Stimulated activated CD4-positive, alpha-beta T cell treated with anti-CD3 and anti-CD28 coated beads, Interleukin-12 subunit alpha, Interleukin-12 subunit beta, amount 100 ng/mL, for 24 hours (primary cell): ENCODE data around the gene TFG.

Experiments
- DNase-seq, 2 experiments: peaks; one replicate each; pipeline ENCODE4 v3.0.0-alpha.2; 2020; ENCODE audit warnings: low read depth in 2 of 2

TFG gene

DNA sequence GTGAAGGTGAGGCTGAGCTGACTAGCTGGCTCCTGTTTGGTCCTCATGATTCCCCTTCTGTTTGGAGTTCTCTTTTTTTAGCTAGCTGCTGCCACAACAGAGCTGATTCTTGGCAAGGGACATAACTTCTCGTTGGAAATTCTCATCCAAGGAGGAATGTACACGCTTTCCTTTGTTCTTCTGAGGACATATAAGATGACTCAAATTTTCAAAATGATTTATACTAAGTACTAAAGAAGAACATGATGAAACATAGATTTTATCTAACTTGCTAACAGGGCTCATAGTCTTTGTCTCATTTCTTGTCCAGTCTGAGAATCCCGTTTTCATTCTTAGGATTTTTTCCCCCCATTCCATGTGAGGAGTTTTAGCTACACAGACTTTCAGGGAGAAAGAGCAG lies 2.9 kb upstream of the TFG start:
- DNase-seq, result no peak

- DNase-seq, result no peak
Measured at GRCh38 chr3:100708644-100708988, 678 bp upstream of the TFG start.

DNA sequence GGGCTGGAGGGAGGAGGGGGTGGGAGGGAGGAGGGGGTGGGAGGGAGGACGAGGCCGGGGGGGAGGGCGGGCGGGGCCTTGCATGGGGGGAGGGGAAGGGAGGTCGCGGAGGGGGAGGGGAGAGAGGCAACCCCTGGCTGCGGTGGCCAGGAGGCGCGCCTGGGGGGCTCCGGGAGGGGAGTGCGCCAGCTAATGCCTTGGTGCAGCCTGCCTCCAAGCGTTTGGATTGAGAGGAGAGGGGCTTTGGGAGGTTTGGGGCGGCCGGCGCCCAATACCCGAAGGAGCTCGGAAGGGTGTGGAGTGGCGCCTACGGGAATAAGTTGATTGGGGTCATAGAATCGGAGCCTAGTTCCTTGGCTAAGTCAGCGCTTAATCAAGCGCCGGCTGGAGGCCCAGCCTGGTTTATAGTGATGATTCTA lies 557 bp downstream of the TFG start:
- DNase-seq, result peak in 1 of 2 experiments; percentile 6

GRCh38 chr3:100710261-100710968 lies 1.1 kb downstream of the TFG start:
- peak; percentile 43 to 80 for DNase-seq

GRCh38 chr3:100715176-100715575 lies 5.9 kb downstream of the TFG start:
- DNase-seq, result no peak

- no peak for DNase-seq
Measured at GRCh38 chr3:100717063-100717462, 7.8 kb downstream of the TFG start.

- no peak for DNase-seq
Measured at GRCh38 chr3:100717637-100718487, 8.6 kb downstream of the TFG start.

DNA sequence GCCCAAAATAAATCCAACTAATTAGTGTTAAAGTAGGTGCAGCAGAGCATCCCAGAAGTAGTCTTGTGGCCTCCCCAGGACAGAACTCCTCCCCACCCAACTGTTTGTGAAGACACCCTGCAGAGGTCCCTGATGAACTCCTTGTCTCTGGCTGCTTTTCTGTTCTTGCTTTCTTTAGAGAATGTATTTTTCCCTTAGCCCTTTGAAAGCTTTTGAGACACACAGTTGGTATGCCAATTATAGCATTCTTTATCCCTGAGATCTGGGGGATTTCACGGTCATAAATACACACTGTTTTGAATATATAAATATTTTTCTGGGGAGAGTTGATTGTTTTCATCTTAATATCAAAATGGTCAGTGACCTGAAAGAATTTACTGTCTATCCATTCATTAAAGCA lies 9.8 kb downstream of the TFG start:
- no peak for DNase-seq

- DNase-seq, result no peak
Measured at GRCh38 chr3:100720426-100720825, 11.1 kb downstream of the TFG start.

- DNase-seq, result no peak
Measured at GRCh38 chr3:100725935-100726513, 16.7 kb downstream of the TFG start.

DNA sequence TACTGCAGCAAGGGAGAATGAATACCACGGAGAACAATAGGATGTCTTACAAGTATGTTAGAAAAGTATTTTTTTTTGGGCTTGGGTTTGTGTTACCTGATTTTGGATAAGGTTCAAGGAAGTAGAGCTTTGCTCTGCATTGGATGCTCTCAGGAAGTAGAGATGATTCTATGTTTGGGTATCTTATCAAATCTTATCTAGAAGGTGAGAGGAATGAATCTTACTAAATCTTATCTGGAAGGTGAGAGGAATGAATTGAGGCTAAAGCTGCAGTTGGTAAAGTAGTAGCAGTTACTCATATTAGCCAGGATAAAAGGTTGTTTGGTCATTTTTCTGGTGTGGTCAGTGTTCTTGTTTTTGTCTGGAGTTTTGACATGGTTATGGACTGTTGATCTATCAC lies 17.4 kb downstream of the TFG start:
- DNase-seq, result no peak

DNA sequence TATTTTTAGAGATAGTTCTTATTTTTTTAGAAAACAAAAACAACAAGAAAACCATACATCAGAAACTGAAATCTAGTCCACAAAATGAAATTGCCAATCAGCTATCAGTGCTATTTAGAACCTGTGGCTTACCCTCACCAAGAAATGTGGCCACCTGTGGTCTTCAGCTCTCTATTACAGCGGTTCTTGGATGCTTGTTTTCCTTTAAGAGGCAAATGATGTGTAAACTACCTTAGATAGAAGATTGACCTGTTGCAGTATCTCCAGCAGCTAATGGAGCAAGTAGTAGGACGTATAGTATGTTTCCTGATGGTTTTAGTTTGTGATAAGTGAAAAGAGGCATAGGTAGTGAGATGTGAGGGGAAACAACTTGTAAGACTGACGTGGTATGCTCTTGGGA lies 21.2 kb downstream of the TFG start:
- no peak for DNase-seq

DNA sequence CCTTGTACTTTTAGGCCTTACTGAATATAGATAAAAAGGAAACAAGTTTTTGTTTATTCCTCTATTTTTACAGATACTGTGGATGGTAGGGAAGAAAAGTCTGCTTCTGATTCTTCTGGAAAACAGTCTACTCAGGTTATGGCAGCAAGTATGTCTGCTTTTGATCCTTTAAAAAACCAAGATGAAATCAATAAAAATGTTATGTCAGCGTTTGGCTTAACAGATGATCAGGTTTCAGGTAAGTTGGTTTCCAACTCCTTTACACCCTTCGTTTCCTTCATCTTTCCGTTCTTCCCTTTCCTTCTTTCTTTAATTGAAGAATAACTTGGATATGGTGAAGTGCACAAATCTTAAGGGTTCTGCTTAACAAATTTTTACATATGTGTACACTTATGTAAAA lies 23.1 kb downstream of the TFG start:
- no peak for DNase-seq

DNA sequence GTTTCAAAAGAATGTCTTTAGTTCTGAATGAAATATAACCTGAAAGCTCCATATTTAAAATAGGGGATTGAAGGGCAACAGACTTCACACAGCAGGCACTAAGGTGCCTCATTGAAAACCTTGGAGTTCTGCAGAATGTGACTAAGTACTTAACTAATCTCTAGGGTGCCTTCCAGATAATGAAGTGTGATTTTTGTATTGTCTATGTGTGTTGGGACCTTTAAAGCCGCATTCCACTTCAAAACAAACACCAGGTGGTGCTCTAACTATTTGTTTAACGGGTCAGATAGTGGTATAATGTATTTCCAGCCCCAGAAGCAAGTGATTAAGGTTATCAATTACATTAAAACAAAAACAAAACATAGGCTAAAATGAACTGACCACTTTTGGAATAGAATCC lies 28.0 kb downstream of the TFG start:
- no peak for DNase-seq

DNA sequence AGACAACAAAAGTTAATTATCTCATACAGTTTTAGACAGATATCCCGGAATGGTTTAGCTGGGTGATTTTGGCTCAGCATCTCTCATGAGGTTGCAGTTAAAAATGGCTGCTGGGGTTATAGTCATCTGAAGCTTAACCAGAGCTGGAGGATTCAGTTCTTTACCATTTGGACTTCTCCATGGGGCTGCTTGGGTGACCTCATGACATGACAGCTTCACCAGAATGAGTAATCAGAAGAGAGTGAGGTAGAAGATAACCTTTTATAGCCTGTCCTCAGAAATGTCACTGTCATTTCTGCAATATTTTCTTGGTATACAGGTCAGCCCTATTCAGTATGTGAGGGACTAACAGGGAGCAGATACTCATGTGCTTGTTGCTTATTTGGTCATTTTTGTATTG lies 30.9 kb downstream of the TFG start:
- no peak for DNase-seq

GRCh38 chr3:100743535-100743934 lies 34.2 kb downstream of the TFG start:
- DNase-seq, result no peak

GRCh38 chr3:100744671-100745070 lies 35.4 kb downstream of the TFG start:
- DNase-seq, result no peak

- no peak for DNase-seq
Measured at GRCh38 chr3:100745617-100746016, 36.3 kb downstream of the TFG start.

DNA sequence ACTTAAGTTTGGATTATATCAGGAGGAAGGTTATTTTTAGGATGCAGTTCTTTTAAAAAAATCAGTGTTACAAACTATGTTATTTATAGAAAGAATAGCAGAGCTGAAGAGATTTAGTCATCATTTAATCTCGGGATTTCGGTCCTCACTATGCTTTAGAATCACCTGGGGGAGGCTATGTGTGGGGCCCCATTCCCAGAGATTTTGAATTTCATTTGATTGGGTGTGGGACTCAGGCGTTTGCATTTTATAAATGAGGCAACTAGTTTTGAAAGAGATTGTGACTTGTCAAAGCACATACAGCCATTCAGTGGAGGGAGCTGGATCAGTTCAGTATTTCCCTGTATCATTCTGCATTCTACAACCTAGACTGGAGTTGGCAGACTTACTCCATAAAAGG lies 36.8 kb downstream of the TFG start:
- no peak for DNase-seq

DNA sequence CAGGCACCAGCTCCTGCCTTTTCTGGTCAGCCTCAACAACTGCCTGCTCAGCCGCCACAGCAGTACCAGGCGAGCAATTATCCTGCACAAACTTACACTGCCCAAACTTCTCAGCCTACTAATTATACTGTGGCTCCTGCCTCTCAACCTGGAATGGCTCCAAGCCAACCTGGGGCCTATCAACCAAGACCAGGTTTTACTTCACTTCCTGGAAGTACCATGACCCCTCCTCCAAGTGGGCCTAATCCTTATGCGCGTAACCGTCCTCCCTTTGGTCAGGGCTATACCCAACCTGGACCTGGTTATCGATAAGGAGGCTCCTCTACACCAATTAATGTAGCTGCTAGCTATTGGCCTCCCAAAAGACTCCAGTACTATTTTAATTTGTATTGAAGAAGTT lies 38.9 kb downstream of the TFG start:
- DNase-seq, result no peak

- no peak for DNase-seq
Measured at GRCh38 chr3:100748967-100749366, 39.7 kb downstream of the TFG start.

GRCh38 chr3:100753846-100754245 lies 44.6 kb downstream of the TFG start:
- no peak for DNase-seq
